GM18507 (cell line): Measurements from ENCODE around the gene GALNT16.

Experiments
- DNase-seq: peaks from one replicate; pipeline ENCODE4 v3.0.0; 2011; ENCODE audit warnings: low read depth; ENCODE audit not compliant: insufficient read length; ENCODE audit errors: extremely low spot score
- FAIRE-seq: peaks from 2 replicates; lab custom pipeline; 2011; peaks lifted over from hg19 to GRCh38; lab: Jason Lieb, UNC

GALNT16 gene

GRCh38 chr14:69328765-69329164, 68.8 kb downstream of the GALNT16 start:
- FAIRE-seq (no peak), DNase-seq (no peak)

DNA sequence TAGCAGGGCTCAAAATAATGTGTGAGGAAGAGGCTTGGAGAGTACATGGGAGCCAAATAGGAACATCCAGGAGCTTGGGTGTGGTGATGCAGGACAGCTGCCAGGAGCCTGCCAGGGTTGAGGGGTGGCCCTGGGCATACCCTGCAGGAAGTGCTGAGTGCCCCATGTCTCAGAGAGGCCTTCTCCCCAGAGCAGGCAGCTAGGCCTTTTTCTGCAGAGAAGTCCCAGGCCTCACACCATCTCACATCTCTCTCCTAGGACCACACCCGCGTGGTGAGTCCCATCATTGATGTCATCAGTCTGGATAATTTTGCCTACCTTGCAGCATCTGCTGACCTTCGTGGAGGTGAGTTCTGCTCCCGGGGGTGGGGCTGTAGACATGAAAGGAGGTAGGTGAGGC, 71.2 kb downstream of the GALNT16 start:
- FAIRE-seq (no peak), DNase-seq (no peak)

DNA sequence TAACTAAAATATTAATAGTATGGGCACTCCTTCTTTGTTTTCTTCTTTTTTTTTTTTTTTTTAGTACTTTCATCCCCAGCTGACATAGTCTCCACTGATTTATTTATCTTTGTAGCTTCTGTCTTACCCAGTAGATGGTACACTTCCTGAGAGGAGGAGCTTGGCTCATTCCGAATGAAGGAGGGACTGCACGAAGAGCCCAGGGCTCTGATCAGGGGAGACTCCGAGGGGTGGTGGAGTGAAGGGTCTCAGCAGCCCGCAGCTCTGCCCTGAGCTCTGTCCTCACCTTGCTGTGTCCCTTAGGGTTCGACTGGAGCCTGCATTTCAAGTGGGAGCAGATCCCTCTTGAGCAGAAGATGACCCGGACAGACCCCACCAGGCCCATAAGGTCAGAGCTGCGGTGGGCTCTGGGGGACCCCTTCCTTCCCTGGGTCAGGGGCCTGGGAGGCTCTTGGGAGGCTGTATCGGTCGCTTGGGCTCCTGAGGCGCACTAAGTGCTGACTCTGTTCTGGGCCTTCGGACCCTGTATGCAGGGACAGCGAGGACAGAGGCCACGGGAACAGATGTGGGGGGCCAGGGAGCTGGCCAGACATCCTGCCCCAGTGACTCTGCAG, 72.9 kb downstream of the GALNT16 start:
- DNase-seq (no peak), FAIRE-seq (no peak)

DNA sequence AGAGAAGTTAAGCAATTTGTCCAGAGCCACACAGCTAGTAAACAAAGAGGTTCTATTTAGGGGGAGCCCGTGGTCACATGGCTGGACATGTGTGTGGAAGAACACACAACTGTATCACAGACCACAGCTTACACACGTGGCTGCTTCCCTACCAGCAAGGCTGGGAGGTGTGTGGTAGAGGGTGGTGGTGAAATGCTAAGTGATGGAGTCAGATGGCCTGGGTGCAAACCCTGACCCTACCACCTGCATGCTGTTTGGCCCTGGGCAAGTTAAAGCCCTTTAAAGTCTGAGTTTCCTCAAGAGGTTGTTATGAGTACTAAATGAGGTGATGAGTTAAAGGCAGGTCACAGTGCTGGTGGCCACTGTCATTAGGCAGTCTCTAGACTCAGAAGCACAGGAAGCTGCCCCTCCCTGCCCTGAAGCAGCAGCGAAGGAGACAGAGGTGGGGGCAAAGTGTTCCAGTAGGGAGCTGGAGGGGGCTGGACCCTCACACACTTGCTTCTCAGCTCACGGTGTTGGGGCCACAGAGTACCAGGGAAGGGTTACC, 73.9 kb downstream of the GALNT16 start:
- FAIRE-seq (peak; percentile 57), DNase-seq (no peak)

GRCh38 chr14:69334576-69334975, 74.6 kb downstream of the GALNT16 start:
- DNase-seq (no peak), FAIRE-seq (no peak)

DNA sequence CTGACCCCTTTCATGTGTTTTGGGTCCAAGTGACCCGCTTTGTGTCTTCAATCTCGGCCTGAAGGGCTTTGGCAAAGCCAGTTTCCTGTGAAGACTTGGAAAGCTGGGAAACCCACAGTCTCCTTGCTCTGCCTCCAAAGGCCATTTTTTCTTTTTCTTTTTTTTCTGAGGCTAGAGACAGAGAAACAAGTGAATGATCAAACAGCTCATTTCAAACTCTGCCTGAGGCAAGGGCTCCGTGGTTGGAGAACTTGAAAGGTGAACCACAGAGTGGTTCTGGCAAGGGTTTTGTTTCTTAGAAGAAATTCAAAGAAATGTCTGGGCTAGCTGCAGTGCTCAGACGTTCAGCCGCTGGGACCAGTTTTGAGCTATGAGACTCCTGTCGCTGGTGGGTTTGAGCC, 75.4 kb downstream of the GALNT16 start:
- FAIRE-seq (no peak), DNase-seq (no peak)

DNA sequence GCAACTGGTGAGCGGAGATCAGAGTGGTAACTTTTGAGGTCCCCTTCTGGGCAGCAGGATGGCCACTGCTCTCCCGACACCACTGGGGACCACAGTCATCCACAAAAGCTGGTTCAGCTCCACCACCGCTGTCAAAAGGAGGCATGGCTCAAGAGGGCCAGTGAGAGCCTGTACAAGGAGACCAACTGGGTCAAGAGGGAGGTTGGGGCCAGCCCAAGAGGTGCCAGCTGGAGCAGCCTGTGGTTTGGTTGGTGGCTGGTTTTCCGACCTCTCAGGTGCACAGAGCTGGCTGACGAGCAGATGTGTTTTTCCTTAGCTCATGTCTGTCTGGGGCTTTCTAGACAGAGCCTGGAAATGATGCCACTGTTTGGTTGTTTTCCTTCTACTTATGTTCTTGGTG, 78.0 kb downstream of the GALNT16 start:
- DNase-seq (no peak), FAIRE-seq (no peak)

GRCh38 chr14:69339426-69339825, 79.5 kb downstream of the GALNT16 start:
- DNase-seq = no peak
- no peak for FAIRE-seq

DNA sequence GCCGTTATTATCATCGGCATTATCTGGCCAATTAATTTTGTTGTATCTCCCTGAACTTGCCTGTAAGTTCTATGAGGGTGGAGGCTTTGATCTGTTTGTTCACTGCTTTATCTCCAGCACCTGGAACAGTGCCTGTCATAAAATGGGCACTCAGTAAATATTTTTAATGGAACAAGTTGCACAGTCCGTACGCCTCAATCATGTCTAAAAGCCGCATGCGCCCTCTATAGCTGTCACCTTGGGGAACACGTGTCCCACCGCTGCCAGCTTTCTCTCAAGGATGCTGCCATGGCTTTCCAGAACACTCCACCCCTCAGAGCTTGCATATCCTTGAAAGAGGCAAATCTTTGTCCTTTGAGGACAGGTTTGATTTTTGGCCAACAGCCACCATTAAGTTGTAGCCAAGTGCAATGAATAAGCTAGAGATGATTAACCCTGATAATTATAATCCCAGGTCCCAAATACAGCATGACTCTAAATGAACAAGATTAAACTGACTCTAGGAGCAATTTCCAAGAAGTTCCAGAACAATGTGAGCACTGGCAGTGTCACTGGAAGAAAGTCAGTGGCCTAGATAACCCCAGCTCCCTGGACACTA, 83.1 kb downstream of the GALNT16 start:
- FAIRE-seq (no peak), DNase-seq (no peak)

GRCh38 chr14:69344171-69344570, 84.2 kb downstream of the GALNT16 start:
- no peak for DNase-seq
- no peak for FAIRE-seq

GRCh38 chr14:69345402-69345801, 85.4 kb downstream of the GALNT16 start:
- FAIRE-seq (no peak), DNase-seq (no peak)

- FAIRE-seq (no peak), DNase-seq (no peak)
These were observed 86.8 kb downstream of the GALNT16 start for GRCh38 chr14:69346710-69347109.

DNA sequence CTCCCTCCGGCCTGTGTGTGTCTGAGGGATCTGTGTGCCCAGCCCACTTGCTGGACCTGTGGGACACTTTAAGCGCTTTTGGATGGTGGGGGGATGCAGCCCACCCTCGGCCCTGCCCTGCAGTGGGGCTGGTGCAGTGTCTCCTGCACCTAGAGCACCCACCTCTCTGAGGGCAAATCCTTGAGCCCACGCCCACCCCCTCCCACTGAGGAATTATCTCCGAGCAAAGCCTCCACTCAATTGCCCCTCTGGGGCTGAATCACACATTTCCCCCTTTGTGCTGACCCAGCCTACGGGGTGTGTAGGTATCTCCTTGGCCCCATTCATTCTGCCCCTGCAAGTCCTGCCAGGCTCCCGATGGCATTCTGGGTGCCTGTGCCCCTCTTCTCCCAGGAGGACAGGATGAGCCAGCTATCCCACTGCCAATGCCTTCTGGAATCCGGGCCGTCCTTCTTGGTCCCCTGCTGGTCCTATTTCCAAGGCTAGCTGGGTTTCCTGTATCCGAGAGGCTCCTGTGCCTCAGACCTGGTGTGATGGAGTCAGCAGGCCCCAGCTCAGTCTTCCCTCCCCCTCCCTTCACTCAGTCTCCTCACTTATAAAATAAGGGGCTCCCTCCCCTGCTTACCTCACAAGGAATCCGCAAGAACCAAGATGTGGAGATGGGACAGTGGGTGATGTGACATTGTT, 89.3 kb downstream of the GALNT16 start:
- no peak for FAIRE-seq
- no peak for DNase-seq

- no peak for FAIRE-seq
These were observed 90.9 kb downstream of the GALNT16 start for GRCh38 chr14:69350892-69351291.

GRCh38 chr14:69351385-69351784, 91.4 kb downstream of the GALNT16 start:
- DNase-seq (no peak), FAIRE-seq (no peak)

More at GRCh38 chr14:69350892-69351291, 90.9 kb downstream of the GALNT16 start:
- no peak for DNase-seq

DNA sequence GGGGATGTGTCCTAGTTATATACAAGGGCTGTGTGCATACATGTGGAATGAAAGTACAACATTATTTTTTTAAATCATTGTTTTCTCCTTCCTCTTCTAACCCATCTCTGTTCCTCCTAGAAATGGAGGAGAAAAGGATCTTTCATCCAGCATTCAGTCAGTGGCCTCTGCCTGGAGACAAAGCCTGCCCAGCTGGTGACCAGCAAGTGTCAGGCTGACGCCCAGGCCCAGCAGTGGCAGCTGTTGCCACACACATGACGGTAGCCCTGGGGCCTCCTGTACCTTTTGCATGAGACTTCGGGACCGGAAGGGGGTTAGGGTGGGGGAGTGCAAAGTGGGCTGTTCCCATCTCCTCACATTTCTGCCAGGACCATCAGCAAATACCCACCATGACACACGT, 92.0 kb downstream of the GALNT16 start:
- FAIRE-seq (no peak), DNase-seq (no peak)

- FAIRE-seq (no peak), DNase-seq (no peak)
These were observed 93.2 kb downstream of the GALNT16 start for GRCh38 chr14:69353168-69353567.

- DNase-seq (peak; percentile 75), FAIRE-seq (peak; percentile 98)
These were observed 94.6 kb downstream of the GALNT16 start for GRCh38 chr14:69354383-69355153.

GRCh38 chr14:69355154-69355597, 95.2 kb downstream of the GALNT16 start:
- DNase-seq (no peak), FAIRE-seq (no peak)
